WERI-Rb-1 (cell line): ENCODE measurements around the gene LRRC42.

Experiments
- DNase-seq: peaks from one replicate; pipeline ENCODE4 v3.0.0-alpha.2; 2020
- H3K27ac ChIP-seq: fragments of 250-450 bp; sonication (Bioruptor Pico); 2 replicates; pipeline ENCODE4 v1.5.1; 2020; ENCODE audit warnings: mild to moderate bottlenecking, moderate library complexity
- H3K27me3 ChIP-seq: fragments of 250-450 bp; sonication (Bioruptor Pico); 2 replicates; pipeline ENCODE4 v1.5.1; 2021; ENCODE audit warnings: mild to moderate bottlenecking, low read depth, moderate library complexity; ENCODE audit not compliant: insufficient read depth, severe bottlenecking
- H3K36me3 ChIP-seq: fragments of 250-450 bp; sonication (Bioruptor Pico); 2 replicates; pipeline ENCODE4 v1.5.1; 2020; ENCODE audit warnings: mild to moderate bottlenecking, moderate library complexity
- H3K4me3 ChIP-seq: 2 replicates; pipeline ENCODE4 v1.5.1; 2011; ENCODE audit warnings: low read depth, mild to moderate bottlenecking, control low read depth, low read length
- H3K9me3 ChIP-seq: fragments of 250-450 bp; sonication (Bioruptor Pico); 2 replicates; pipeline ENCODE4 v1.5.1; 2021; ENCODE audit warnings: mild to moderate bottlenecking, moderate library complexity; ENCODE audit not compliant: severe bottlenecking
- CTCF ChIP-seq: IDR thresholded peaks from 2 replicates; pipeline ENCODE4 v1.5.1; 2011; ENCODE audit warnings: low read depth, mild to moderate bottlenecking, control low read depth, inconsistent platforms, low read length

Gene LRRC42

DNA sequence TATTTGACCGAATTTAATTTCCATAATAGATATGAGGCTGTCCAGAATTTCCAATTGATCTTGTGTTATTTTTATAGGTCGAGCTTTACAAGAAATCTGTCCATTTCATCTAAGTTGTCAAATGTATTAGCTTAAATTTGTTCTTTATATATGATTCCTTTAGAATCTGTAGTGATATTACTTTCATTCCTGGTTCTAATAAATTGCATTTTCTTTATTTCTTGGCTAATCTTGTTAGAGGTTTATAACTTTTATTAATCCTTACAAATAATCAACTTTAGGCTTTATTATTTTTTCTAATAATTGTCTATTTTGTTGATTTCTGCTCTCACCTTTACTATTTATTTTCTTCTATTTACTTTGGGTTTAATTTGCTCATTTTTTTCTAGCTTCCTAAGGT, 14.6 kb upstream of the LRRC42 start:
- H3K27ac ChIP-seq: no peak overlapping the region
- H3K4me3 ChIP-seq: no peak overlapping the region
- H3K27me3 ChIP-seq: no peaks in the 10 kb centered on the region
- no peak for DNase-seq
- H3K36me3 ChIP-seq: peaks cover 36% of the 10 kb centered on the region
- peaks cover 8% of the 10 kb centered on the region for H3K9me3 ChIP-seq
- no peak for TF ChIP-seq CTCF

DNA sequence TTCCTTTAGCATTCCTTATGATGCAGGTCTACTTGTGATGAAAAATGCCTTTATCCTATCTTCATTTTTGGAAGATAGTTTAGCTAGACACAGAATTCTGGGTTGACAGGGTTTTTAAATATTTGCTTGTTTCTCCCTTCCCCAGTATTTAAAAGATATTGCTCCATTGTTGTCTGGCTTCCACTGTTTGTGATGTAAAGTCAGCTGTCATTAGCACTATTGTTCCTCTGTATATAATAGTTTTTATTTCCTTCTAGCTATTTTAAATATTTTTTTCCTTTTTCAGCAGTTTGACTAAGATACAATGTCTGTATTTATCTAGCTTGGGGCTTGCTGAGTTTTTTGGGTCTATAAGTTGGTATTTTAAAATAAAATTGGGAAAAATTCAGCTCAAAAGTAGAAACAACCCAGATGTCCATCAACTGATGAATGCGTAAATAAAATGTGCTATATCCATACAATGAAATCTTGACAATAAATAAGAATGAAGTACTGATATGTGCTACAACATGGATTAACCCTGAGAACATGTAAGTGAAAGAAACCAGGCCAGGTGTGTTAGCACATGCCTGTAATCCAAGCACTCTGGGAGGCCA, 11.9 kb upstream of the LRRC42 start:
- H3K9me3 ChIP-seq: peaks cover 8% of the 10 kb centered on the region
- H3K4me3 ChIP-seq: no peak overlapping the region
- TF ChIP-seq CTCF: no peak
- no peak for DNase-seq
- H3K36me3 ChIP-seq: peaks cover 28% of the 10 kb centered on the region
- no peak overlapping the region for H3K27ac ChIP-seq
- no peaks in the 10 kb centered on the region for H3K27me3 ChIP-seq

- DNase-seq: no peak
- Histone ChIP-seq H3K9me3 (peaks cover 8% of the 10 kb centered on the region), H3K36me3 (peaks cover 32% of the 10 kb centered on the region), H3K27me3 (no peaks in the 10 kb centered on the region), H3K4me3 (no peak overlapping the region), H3K27ac (no peak overlapping the region)
- no peak for TF ChIP-seq CTCF
These were observed 9.7 kb upstream of the LRRC42 start for GRCh38 chr1:53936430-53936829.

- H3K4me3 ChIP-seq: no peak overlapping the region
- no peak for DNase-seq
- H3K36me3 ChIP-seq: peaks cover 38% of the 10 kb centered on the region
- H3K9me3 ChIP-seq: peaks cover 8% of the 10 kb centered on the region
- no peaks in the 10 kb centered on the region for H3K27me3 ChIP-seq
- no peak overlapping the region for H3K27ac ChIP-seq
- TF ChIP-seq CTCF: no peak
These were observed 7.9 kb upstream of the LRRC42 start for GRCh38 chr1:53938136-53938830.

DNA sequence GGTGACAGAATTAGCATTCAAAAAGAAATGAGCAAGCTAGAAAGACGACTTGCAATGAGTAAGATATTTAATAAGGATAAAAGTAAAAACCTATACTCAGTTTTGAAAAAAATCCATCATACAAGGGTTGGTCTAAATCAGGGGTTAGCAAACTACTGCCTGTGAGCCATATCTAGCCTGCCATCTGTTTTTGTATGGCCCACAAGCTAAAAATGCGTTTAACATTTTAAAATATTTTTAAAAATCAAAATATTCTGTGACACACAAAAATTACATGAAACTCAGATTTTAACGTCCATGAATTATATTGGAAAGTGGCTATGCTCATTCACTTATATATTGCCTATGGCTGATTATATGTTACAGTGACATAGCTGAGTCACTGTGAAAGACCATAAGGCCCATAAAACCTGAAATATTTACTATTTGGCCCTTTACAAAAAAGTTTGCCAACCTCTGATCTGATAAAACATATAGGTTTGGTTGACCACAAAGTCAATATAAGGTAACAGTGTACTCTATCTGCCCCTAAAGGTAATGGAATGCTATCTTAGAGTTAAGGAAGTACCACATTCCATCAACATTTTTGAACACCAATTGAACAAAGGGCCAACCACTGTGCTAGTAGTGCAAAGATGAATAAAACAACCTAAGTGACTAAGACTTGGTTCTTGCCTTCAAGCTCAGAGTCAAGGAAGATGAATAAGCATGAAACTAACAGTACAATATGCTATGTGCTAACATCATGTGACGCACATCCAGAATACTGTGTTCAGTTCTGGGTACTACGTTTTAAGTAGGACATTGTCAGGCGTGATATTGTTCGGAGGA, 3.8 kb upstream of the LRRC42 start:
- peaks cover 21% of the 10 kb centered on the region for H3K36me3 ChIP-seq
- H3K27me3 ChIP-seq: no peaks in the 10 kb centered on the region
- DNase-seq: no peak
- H3K4me3 ChIP-seq: no peak overlapping the region
- no peaks in the 10 kb centered on the region for H3K9me3 ChIP-seq
- no peak for TF ChIP-seq CTCF
- no peak overlapping the region for H3K27ac ChIP-seq
